Neural cell (in vitro differentiated cells): ENCODE results near the gene ATP11A.

Experiments used
- CTCF ChIP-seq: fragments of 450-650 bp; IDR thresholded peaks from 2 replicates; pipeline ENCODE4 v1.5.1; 2014; ENCODE audit warnings: antibody characterized with exemption, mild to moderate bottlenecking, moderate library complexity; ENCODE audit not compliant: poor library complexity, severe bottlenecking
- EP300 ChIP-seq: fragments of 450-650 bp; conservative IDR thresholded peaks from 2 replicates; pipeline ENCODE4 v1.6.1; 2014; ENCODE audit warnings: antibody characterized with exemption, mild to moderate bottlenecking, moderate library complexity; ENCODE audit not compliant: poor library complexity, severe bottlenecking
- EZH2 ChIP-seq: fragments of 200-600, 300-800 bp; shearing (Covaris generic), sonication (generic); IDR thresholded peaks from 2 replicates; pipeline ENCODE4 v1.6.1; 2014; ENCODE audit warnings: antibody characterized with exemption, low read length, borderline replicate concordance, mild to moderate bottlenecking; ENCODE audit not compliant: insufficient read depth, poor library complexity, severe bottlenecking
- MXI1 ChIP-seq: fragments of 450-650 bp; conservative IDR thresholded peaks from 2 replicates; pipeline ENCODE4 v1.6.1; 2014; ENCODE audit warnings: antibody characterized with exemption, mild to moderate bottlenecking; ENCODE audit not compliant: poor library complexity, severe bottlenecking
- POLR2AphosphoS5 ChIP-seq: IDR thresholded peaks from 2 replicates; pipeline ENCODE4 v1.6.1; 2012
- RAD21 ChIP-seq: fragments of 450-650 bp; conservative IDR thresholded peaks from 2 replicates; pipeline ENCODE4 v1.6.1; 2014; ENCODE audit warnings: antibody characterized with exemption, mild to moderate bottlenecking, moderate library complexity
- REST ChIP-seq: IDR thresholded peaks from 2 replicates; pipeline ENCODE4 v1.6.1; 2012; ENCODE audit warnings: borderline replicate concordance
- SMC3 ChIP-seq: fragments of 450-650 bp; conservative IDR thresholded peaks from 2 replicates; pipeline ENCODE4 v1.6.1; 2014; ENCODE audit warnings: antibody characterized with exemption, mild to moderate bottlenecking, moderate library complexity; ENCODE audit not compliant: poor library complexity
- TAF1 ChIP-seq: IDR thresholded peaks from 2 replicates; pipeline ENCODE4 v1.6.1; 2012; ENCODE audit warnings: low read depth

- TF ChIP-seq EZH2 (no peak), CTCF (no peak), EP300 (no peak), TAF1 (no peak), RAD21 (no peak), POLR2AphosphoS5 (no peak), SMC3 (no peak), REST (no peak), MXI1 (no peak)
Measured at GRCh38 chr13:112756967-112757758, 67.3 kb downstream of the ATP11A start.
